Activated CD4-positive, CD25-positive, alpha-beta regulatory T cell treated with anti-CD3 and anti-CD28 coated beads, Interleukin-2, amount 50 U/mL, for 72 hours (primary cell): ENCODE data around the gene TRAK2.

Experiments
- DNase-seq: peaks from one replicate; pipeline ENCODE4 v3.0.0; 2021

Gene TRAK2

GRCh38 chr2:201353116-201353515 is 98.1 kb downstream of the TRAK2 start:
- no peak for DNase-seq

DNA sequence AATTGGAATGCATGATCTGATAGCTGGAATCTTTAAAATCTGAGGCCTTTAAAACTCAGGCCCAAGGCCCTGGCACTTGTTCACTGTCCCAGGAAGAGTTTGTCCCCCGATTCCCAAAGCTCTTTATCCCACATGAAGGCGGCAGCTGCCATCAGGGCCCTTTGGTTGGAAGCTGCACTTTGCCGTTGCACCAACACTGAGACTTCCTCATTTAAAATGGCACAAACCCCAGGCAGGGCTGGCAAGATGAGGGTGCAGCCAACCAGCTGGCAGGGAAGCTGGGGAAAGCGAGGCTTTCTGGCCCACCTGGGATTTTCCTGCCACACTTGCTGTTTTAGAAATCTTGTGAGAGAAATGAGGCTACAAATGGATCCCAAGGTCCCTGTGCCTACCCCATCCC is 100.4 kb downstream of the TRAK2 start:
- no peak for DNase-seq

DNA sequence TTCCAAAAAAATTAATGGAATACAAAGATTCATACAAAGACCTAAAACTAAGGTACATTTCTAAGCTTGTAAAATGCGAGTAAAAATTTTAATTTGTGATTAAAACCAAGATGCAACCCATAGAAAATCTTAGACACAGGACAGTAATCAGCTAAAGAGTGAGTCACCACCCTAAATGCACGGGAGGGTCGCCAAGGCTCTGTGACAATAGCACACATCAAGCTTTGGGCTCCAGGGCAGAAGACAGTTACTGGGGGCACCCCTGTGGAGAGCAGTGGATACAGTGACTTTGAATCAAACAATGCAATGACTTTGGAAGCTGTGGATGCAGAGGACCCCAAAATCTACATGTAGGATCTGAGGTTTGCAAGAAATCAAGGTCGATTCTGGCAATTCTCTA is 101.7 kb downstream of the TRAK2 start:
- DNase-seq, result no peak

GRCh38 chr2:201348758-201349157 is 102.5 kb downstream of the TRAK2 start:
- DNase-seq, result no peak

- no peak for DNase-seq
Observed at GRCh38 chr2:201347138-201347537, 104.1 kb downstream of the TRAK2 start.

DNA sequence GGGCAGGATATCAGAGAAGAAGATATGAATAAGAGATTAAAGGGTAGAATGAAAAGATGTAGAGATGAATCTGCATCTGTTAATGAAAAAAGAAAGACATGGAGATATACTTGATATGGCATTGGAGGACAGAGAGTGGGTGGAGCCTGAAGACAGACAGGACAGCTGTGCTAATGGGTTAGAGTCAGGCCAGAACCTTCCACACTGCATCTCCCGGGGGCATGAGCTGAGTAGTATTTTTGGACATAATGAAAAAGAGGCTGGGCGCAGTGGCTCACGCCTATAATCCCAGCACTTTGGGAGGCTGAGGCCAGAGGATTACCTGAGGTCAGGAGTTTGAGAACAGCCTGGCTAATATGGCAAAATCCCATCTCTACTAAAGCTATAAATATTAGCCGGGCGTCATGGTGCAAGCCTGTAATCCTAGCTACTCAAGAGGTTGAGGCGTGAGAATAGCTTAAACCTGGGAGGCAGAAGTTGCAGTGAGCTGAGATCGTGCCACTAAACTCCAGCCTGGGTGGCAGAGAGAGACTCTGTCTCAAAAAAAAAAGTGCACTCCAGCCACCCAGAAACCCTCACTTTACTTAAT is 105.5 kb downstream of the TRAK2 start:
- no peak for DNase-seq

DNA sequence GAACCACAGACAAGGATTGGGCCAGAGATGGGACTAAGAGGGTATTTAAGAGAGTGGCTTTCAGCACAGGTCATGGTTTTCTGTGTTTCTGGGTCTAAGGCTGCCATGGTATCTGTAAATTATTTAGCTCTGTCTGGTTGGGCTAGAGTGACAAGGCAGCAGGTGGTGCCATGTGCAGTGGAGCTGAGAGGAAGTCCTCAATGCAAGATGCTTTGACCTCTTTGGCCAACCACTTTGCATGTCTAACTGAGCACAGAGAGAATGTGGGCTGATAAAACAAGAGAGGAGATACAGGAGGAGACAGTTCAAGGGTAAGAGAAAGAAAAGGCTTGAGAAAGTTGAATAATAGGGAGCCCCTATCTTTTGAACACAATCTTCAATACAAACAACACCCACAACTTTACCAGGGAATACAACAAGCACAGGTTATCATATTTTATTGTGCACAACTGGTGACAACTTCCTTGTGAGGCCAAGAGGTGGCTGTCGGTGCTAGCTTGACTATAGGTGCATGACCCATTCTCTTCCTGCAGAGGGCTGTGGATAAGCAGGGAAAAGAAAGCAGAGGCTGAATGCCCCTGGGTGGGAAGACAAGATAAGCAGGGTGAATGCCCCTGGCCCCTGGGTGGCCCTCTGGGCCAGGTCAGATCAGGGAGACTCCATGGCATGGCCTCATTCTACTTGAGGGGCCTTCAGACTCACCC is 106.4 kb downstream of the TRAK2 start:
- no peak for DNase-seq

- DNase-seq, result no peak
Observed at GRCh38 chr2:201343559-201343958, 107.7 kb downstream of the TRAK2 start.

DNA sequence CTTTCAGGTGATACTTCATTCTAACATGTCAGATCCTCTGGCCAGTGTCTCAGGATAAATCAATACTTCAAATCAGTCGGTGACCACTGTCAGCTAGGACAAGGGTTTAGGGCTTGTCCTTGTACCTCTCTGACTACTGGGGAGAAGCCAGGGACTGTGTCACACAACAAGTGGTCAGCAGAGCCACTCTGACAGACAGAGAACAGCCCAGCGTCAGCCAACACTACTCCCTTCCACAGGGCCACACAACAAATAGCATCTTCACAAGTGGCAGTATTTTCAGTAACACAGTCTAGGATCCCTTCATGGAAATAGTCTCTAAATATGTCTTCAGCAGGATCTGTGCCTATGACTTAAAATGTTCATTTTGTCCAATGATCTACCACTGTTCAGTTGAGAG is 108.3 kb downstream of the TRAK2 start:
- DNase-seq, result no peak

DNA sequence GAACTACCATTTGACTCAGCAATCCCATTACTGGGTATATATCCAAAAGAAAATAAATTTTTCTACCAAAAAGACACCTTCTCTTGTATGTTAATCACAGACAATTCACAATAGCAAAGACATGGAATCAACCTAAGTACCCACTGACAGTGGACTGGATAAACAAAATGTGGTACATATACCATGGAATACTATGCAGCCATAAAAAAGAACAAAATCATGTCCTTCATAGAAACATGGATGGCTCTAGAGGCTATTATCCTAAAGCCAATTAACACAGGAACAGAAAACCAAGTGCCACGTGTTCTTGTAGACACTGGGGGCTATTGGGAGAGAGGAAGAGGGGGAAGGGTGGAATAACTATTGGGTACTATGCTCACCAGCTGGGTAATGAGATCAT is 121.8 kb downstream of the TRAK2 start:
- no peak for DNase-seq

DNA sequence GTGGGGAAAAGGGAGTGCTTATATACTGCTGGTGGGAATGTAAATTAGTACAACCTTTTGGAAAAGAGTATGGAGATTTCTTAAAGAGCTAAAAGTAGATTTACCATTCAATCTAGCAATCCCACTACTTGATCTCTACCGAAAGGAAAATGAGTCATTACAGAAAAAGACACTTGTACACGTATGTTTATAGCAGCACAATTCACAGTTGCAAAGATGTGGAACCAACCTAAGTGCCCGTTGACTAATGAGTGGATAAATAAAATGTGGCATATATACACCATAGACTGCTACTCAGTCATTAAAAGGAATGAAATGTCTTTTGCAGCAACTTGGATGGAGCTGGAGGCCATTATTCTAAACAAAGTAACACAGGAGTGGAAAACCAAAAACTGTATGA is 123.6 kb downstream of the TRAK2 start:
- DNase-seq, result no peak
